ENCODE data around the gene ANKS1A. TPM values are rescaled to one million over a fixed set of nuclear protein-coding genes. Genes with fewer than 3 reads are reported as not detected.

Gene ANKS1A
- total and polyA plus RNA-seq, 2 experiments from 2014 or later: 12.1 to 31.9 TPM

GRCh38 chr6:35015476-35015875 is 126.4 kb downstream of the ANKS1A start:
- H3K79me2 ChIP-seq (replicated peaks; ENCODE audit: insufficient read depth): no peaks in the 10 kb centered on the region
- H3K4me1 Mint-ChIP-seq: peaks cover 28% of the 10 kb centered on the region
- DNase-seq (ENCODE audit: low spot score): no peak

DNA sequence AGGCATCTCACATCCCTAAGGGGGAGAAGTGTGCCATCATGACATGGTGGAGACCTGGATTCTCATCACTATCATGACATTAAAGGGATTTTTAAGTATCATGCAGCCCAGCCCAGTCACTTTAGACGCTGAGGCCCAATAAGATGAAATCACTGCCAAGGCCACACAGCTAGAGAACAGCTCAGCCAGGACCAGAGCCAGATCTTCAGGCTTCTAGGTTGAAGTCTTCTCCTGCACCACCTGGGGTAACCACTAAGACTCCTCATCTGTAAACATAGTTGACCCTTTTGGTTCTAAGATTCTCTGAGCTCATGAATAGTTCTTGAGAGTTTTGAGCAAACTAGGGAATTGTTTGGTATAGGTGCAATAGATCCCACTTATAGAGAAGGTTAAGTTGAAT is 126.9 kb downstream of the ANKS1A start:
- H3K4me1 Mint-ChIP-seq: peaks cover 33% of the 10 kb centered on the region
- H2AFZ ChIP-seq: no peak overlapping the region
- ATAC-seq (no peak), DNase-seq (ENCODE audit: low spot score) (no peak)
- peaks cover 1% of the 10 kb centered on the region for H3K27me3 Mint-ChIP-seq (ENCODE audit: insufficient read depth, low read depth, poor library complexity)
- no peak overlapping the region for H3K27ac Mint-ChIP-seq
- peaks cover 9% of the 10 kb centered on the region for H3K4me1 ChIP-seq (ENCODE audit: insufficient read depth)
- H3K9me2 ChIP-seq (ENCODE audit: insufficient read depth): no peaks in the 10 kb centered on the region
- H3K4me3 ChIP-seq: no peak overlapping the region
- H3F3A ChIP-seq (replicated peaks; ENCODE audit: low read depth): no peaks in the 10 kb centered on the region
- TF ChIP-seq EZH2 (IDR thresholded peaks at IDR 0.05; ENCODE audit: low read depth, unreplicated experiment): no peak
- no peak for TF ChIP-seq NANOG (IDR thresholded peaks at IDR 0.05; ENCODE audit: borderline replicate concordance)
- TF ChIP-seq EZH2phosphoT487 (IDR thresholded peaks at IDR 0.05; ENCODE audit: unreplicated experiment): no peak
- TF ChIP-seq, protein P1, sequence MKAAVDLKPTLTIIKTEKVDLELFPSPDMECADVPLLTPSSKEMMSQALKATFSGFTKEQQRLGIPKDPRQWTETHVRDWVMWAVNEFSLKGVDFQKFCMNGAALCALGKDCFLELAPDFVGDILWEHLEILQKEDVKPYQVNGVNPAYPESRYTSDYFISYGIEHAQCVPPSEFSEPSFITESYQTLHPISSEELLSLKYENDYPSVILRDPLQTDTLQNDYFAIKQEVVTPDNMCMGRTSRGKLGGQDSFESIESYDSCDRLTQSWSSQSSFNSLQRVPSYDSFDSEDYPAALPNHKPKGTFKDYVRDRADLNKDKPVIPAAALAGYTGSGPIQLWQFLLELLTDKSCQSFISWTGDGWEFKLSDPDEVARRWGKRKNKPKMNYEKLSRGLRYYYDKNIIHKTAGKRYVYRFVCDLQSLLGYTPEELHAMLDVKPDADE (IDR thresholded peaks at IDR 0.05): no peak
- no peak overlapping the region for H3K4me2 ChIP-seq
- no peaks in the 10 kb centered on the region for H3K27me3 ChIP-seq (ENCODE audit: insufficient read depth)
- no peaks in the 10 kb centered on the region; the same call in 1 of the 2 replicates for H4K20me1 ChIP-seq (replicated peaks; ENCODE audit: insufficient read depth)
- peaks cover 14% of the 10 kb centered on the region; the same call in 2 of the 3 replicates for H3K36me3 Mint-ChIP-seq (ENCODE audit: low read depth)
- H3K9me3 Mint-ChIP-seq: no peaks in the 10 kb centered on the region
- H3K36me3 ChIP-seq (ENCODE audit: insufficient read depth): peaks cover 7% of the 10 kb centered on the region; the same call in 1 of the 2 replicates
- H3K4me3 Mint-ChIP-seq: no peak overlapping the region
- H3K79me2 ChIP-seq (replicated peaks; ENCODE audit: insufficient read depth): no peaks in the 10 kb centered on the region
- H3K27ac ChIP-seq (ENCODE audit: low read depth): no peak overlapping the region

More at GRCh38 chr6:35015476-35015875, 126.4 kb downstream of the ANKS1A start:
- TF ChIP-seq REST (IDR thresholded peaks at IDR 0.05; ENCODE audit: unreplicated experiment): no peak
- no peak for TF ChIP-seq EZH2phosphoT487 (IDR thresholded peaks at IDR 0.05; ENCODE audit: unreplicated experiment)
- TF ChIP-seq NANOG (IDR thresholded peaks at IDR 0.05; ENCODE audit: borderline replicate concordance): no peak
- TF ChIP-seq, protein P2, sequence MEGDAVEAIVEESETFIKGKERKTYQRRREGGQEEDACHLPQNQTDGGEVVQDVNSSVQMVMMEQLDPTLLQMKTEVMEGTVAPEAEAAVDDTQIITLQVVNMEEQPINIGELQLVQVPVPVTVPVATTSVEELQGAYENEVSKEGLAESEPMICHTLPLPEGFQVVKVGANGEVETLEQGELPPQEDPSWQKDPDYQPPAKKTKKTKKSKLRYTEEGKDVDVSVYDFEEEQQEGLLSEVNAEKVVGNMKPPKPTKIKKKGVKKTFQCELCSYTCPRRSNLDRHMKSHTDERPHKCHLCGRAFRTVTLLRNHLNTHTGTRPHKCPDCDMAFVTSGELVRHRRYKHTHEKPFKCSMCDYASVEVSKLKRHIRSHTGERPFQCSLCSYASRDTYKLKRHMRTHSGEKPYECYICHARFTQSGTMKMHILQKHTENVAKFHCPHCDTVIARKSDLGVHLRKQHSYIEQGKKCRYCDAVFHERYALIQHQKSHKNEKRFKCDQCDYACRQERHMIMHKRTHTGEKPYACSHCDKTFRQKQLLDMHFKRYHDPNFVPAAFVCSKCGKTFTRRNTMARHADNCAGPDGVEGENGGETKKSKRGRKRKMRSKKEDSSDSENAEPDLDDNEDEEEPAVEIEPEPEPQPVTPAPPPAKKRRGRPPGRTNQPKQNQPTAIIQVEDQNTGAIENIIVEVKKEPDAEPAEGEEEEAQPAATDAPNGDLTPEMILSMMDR (conservative IDR thresholded peaks at IDR 0.05; ENCODE audit: low read depth in 2 of 2): no peak
- no peak for TF ChIP-seq STAT1 (IDR thresholded peaks at IDR 0.05; ENCODE audit: unreplicated experiment)
- TF ChIP-seq JUNB (IDR thresholded peaks at IDR 0.05; ENCODE audit: unreplicated experiment): no peak
- Histone ChIP-seq H2AFZ (no peak overlapping the region), H4K20me1 (replicated peaks; ENCODE audit: insufficient read depth) (no peaks in the 10 kb centered on the region; the same call in 1 of the 2 replicates), H3K4me1 (ENCODE audit: insufficient read depth) (peaks cover 5% of the 10 kb centered on the region), H3K4me3 (no peak overlapping the region), H3K9me2 (ENCODE audit: insufficient read depth) (no peaks in the 10 kb centered on the region), H3K36me3 (ENCODE audit: insufficient read depth) (peaks cover 7% of the 10 kb centered on the region; the same call in 1 of the 2 replicates), H3K27ac (ENCODE audit: low read depth) (no peak overlapping the region), H3F3A (replicated peaks; ENCODE audit: low read depth) (no peaks in the 10 kb centered on the region), H3K27me3 (ENCODE audit: insufficient read depth) (no peaks in the 10 kb centered on the region), H3K4me2 (no peak overlapping the region)
- Mint-ChIP-seq H3K36me3 (ENCODE audit: low read depth) (peaks cover 14% of the 10 kb centered on the region; the same call in 2 of the 3 replicates), H3K27me3 (ENCODE audit: insufficient read depth, low read depth, poor library complexity) (peaks cover 1% of the 10 kb centered on the region), H3K27ac (no peak overlapping the region), H3K9me3 (no peaks in the 10 kb centered on the region), H3K4me3 (no peak overlapping the region)
- no peak for ATAC-seq

Data from GM23338 (cell line).